Measurements from ENCODE around the gene CDX4. TPM values are rescaled to one million over a fixed set of nuclear protein-coding genes. Genes with fewer than 3 reads are reported as not detected.
A peak's percentile ranks its signal among the peaks of the same experiment; 100 is the strongest.
"Not testable (repeated sequence)": the region's sequence is repeated elsewhere in the genome, so short reads cannot be mapped to it uniquely, and the experiment has no call there.

Gene CDX4, protein sequence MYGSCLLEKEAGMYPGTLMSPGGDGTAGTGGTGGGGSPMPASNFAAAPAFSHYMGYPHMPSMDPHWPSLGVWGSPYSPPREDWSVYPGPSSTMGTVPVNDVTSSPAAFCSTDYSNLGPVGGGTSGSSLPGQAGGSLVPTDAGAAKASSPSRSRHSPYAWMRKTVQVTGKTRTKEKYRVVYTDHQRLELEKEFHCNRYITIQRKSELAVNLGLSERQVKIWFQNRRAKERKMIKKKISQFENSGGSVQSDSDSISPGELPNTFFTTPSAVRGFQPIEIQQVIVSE
- not detected in 2 replicates for total RNA-seq (2014; rRNA removed; shearing (Covaris generic))

DNA sequence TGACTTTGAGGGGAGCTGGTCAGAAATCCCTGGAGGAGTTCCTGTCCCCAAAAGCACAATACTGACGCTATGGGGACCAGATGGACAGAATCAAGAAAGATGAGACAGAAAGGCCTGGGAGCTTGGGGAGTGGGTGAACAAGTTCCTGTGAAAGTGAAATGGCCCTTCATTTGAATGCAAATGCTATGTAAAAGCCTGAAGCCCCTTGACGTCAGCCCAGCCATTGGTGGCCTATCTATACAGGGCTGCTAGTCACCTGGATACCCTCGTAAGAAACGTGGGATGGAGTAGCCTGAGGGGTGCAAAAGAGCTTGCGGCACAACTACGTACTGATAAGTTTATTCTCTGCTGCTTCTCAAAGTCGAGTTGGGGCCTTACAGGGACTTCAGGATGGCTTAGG is at the start of gene CDX4:
Gene CDX4, plus strand, starts transcription at position 223 of the 400 bp plus-strand sequence. CDS start 201 bp downstream, outside the sequence.
- DNase-seq (ENCODE audit: low spot score) = no peak

DNA sequence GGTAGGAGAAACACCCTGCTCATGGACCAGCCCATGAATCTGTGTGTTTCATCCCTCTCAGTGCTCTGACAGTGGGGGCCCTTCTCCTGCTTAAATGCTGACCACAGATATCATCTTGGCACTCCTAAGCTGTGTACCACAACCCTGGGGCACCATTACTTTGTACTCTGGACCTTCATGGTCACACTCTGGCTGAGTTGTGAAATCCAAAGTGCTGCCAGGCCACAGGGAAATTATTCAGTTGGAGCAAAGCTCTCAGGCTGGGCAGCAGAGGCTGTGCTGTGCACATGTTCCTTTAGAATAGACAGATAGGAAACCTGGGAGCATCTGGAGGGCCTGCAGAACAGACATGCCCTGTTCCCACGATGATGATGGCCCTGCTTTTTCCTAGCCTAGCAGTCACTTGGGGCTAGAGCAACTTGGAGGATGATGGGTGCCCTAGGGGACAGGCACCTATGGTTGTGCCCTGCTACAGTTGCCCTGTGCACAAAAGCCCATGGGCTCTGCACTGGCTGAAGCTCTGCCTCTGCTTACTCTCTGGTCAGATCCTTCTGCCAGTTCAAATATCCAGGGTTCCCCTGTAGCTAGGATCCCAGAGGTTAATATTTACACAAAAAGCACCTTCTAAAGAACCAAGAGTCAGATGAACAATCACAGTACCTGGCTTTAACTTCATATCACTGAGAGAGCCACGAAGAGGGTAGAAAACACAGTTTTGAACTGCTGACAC is 48.5 kb upstream of the CDX4 start:
- no peak for DNase-seq (ENCODE audit: low spot score)

DNA sequence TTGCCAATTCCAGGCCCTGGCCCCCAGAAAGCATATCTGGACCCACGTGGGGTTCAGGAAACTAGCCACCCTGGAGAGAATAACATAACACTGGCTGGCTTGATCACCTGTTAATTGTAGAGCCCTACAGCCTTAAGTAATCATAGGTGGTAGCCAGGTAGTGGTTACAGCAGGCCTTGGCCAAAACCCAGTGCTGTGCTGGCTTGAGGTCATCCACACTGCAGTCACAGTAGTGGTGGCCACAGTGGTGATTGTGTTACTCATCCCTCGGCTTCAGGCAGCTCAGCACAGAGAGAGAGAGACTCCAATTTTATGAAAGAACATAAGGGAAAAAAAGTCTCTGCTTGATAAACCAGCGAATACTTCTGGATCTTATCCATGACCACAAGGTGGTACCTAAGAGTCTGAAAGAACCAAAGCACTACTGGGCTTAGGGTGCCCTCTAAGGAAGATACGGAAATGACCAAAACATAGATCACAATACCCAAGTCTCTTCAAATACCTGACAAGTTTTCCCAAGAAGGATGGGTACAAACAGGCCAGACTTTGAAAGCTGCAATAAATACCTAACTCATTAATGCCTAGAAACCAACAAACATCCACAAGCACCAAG is 46.6 kb upstream of the CDX4 start:
- DNase-seq (ENCODE audit: low spot score) = no peak

DNA sequence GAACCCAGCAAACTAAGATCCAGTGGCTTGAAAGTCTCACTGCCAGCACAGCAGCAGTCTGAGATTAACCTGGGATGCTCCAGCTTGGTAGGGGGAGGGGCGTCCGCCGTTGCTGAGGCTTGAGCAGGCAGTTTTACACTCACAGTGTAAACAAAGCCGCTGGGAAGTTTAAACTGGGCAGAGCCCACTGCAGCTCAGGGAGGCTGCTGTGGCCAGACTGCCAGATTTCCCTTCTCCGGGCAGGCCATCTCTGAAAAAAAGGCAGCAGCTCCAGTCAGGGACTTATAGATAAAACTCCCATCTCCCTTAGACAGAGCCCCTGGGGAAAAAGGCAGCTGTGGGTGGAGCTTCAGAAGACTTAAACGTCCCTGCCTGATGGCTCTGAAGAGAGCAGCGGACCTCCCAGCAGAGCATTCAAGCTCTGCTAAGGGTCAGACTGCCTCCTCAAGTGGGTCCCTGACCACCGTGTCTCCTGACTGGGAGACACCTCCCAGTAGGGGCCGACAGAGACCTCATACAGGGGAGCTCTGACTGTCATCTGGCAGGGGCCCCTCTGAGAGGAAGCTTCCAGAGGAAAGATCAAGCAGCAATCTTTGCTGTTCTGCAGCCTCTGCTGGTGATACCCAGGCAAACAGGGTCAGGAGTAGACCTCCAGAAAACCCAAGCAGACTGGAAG is 45.1 kb upstream of the CDX4 start:
- DNase-seq (ENCODE audit: low spot score) = no peak

DNA sequence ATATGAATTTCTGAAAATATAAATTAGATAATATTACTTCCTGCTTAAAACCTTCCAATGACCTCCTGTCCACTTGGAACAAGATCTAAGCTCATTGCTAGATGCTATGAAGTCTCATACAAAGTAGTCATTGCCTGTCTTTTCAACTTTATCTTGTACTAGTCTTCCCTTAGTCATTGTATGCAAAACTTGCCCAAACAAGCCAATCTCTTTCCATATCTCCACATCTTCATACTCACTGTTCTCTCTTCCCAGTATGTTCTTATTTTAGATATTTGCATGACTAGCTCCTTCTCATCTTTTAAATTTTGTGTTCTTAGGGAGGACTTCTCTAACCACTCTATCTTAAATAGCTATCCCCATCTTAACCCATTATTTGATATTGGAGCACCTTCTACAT is 33.9 kb upstream of the CDX4 start:
- no peak for DNase-seq (ENCODE audit: low spot score)

DNA sequence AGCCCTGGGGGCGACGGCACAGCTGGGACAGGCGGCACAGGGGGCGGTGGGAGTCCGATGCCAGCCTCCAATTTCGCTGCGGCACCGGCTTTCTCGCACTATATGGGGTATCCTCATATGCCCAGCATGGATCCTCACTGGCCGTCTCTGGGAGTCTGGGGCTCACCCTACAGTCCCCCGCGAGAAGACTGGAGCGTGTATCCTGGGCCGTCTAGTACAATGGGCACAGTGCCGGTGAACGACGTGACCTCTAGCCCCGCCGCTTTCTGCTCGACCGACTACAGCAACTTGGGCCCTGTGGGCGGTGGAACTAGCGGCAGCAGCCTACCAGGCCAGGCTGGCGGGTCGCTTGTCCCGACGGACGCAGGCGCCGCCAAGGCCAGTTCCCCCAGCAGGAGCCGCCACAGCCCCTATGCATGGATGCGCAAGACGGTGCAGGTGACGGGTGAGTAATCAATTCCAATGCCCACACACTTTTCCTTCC is 500 bp downstream of the CDX4 start:
- no peak for DNase-seq (ENCODE audit: low spot score)

DNA sequence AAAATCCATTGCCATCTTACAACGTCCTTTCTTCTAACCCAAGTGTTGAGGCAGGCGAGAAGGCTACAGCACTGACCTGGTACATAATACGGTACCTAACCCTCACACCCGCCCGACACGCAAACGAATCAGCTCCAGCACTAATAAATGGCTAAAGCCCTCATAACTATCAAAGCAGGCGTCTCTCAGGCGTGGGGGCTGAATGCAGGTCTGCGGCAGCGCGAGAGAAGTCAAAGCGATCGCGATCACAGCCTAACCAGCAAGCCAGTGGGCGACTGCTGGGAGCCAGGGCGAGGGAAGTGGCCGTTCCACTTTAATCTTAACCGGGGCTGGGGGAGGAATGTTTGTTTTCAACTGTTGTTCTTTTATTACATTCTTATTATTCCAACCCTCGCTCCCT is 1.5 kb downstream of the CDX4 start:
- no peak for DNase-seq (ENCODE audit: low spot score)

DNA sequence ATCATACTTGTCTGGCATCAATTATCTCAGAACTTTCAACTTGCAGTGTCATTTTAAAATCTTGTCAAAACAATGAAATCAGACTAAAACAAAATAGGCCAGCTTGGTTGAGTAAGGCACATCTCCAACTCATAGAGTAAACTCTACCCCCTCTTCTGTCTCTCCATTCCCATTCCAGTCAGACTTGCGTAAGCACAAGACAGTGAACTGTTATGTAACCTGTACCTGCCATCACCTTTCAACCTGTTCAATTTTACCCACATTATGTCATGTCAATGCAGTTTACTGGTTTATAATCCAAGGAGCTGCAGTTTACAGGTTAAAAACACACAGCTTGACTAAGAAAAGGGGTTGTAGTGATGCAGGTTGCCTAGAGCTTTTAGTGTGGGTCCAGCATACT is 8.3 kb downstream of the CDX4 start:
- no peak for DNase-seq (ENCODE audit: low spot score)

DNA sequence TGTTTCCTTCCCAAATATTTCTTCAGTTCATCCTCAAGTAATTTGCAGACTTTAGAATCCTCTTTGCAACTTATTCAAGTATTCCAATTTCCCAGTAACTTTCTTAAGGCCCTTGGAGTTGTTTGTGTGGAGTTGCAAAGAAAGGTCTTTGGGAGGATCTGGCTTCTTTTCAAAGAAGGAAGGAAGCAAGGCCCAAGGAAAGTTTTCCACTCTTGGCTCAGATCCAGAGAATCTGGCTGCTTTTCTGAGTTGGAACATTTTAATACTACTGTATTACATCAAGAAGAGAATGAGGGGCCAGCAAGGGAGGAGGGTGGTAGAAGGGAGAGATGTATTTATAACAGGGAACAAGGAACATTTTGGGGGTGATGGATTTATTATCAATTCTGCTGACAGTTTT is 10.5 kb downstream of the CDX4 start:
- DNase-seq (ENCODE audit: low spot score) = no peak

DNA sequence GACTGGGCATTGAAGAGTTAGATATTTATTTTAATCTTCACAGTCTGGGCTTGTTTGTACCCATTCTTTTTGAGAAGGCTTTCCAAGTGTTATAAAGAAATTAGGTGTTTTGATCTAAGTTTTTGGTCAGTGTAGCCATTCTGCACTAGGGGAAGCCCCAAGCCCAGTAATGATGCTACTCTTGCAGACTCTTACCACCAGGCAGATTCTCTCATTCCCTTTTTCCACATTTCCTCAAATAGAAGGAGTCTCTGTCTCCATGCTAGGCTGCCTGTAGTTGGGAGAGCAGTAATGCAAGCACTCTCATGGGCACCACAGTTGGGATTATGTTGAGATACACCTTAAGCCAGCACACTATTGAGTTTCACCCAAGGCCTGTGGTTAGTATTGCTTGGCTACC is 21.5 kb downstream of the CDX4 start:
- no peak for DNase-seq (ENCODE audit: low spot score)

DNA sequence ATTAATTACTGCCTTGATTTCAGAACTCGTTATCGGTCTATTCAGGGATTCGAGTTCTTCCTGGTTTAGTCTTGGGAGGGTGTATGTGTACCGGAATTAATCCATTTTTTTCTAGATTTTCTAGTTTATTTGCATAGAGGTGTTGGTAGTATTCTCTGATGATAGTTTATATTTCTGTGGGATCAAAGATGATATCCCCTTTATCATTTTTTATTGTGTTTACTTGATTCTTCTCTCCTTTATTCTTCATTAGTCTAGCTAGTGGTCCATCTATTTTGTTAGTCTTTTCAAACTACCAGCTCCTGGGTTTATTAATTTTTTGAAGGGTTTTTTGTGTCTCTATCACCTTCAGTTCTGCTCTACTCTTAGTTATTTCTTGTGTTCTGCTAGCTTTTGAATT is 32.1 kb downstream of the CDX4 start:
- DNase-seq (ENCODE audit: low spot score) = peak; percentile 2

DNA sequence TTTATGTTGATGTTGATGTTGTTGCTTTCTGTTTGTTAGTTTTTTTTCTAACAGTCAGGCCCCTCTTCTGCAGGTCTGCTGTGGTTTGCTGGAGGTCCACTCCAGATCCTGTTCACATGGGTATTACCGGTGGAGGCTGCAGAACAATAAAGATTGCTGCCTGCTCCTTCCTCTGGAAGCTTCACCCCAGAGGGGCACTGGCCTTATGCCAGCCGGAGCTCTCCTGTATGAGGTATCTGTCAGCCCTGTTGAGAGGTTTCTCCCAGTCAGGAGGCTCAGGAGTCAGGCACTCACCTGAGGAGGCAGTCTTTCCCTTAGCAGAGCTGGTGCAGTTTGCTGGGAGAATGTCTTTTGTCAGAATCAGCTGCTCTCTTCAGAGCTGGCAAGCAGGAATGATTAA is 34.7 kb downstream of the CDX4 start:
- DNase-seq (ENCODE audit: low spot score) = no peak

DNA sequence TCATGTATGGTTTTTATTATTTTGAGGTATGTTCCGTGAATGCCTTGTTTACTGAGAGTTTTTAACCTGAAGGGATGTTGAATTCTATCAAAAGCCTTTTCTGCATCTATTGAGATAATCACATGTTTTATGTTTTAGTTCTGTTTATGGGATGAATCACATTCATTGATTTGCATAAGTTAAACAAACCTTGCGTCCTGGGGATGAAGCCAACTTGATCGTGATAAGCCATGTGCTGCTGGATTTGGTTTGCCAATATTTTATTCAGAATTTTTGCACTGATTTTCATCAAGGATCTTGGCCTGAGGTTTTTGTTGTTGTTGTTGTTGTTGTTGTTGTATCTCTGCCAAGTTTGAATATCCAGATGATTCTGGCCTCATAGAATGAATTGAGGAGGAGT is 43.8 kb downstream of the CDX4 start:
- no peak for DNase-seq (ENCODE audit: low spot score)

DNA sequence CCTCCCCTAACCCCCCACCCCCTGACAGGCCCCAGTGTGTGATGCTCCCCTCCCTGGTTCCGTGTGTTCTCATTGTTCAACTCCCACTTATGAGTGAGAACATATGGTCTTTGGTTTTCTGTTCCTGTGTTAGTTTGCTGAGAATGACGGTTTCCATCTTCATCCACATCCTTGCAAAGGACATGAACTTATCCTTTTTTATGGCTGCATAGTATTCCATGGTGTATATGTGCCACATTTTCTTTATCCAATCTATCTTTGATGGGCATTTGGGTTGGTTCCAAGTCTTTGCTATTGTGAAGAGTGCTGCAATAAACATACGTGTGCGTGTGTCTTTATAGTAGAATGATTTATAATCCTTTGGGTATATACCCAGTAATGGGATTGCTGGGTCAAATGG is 45.3 kb downstream of the CDX4 start:
- DNase-seq (ENCODE audit: low spot score) = not testable (repeated sequence)

Other genes with a start within 250 kb of the CDX4 start
- gene NAP1L2, start 232.2 kb upstream of the CDX4 start, total RNA-seq (2014; rRNA removed; shearing (Covaris generic)) = 0.19 and 0.60 TPM in 2 replicates
- 13.6 and 16.6 TPM in 2 replicates for gene CHIC1, start 116.1 kb downstream of the CDX4 start, total RNA-seq (2014; rRNA removed; shearing (Covaris generic))